ENCODE data around the gene SPDEF.

GRCh38 chr6:34587325-34587724 lies 31.2 kb upstream of the SPDEF start:
- TF ChIP-seq ZNF114 (CRISPR knock-in tag; IDR thresholded peaks at IDR 0.05) (no peak), ETS1 (IDR thresholded peaks at IDR 0.05) (no peak), POLR2AphosphoS5 (IDR thresholded peaks at IDR 0.05; ENCODE audit: low read depth) (no peak), CREB1 (CRISPR knock-in tag; IDR thresholded peaks at IDR 0.05; ENCODE audit: low read depth) (no peak), REST (IDR thresholded peaks at IDR 0.05; ENCODE audit: unreplicated experiment) (no peak), EZH2 (IDR thresholded peaks at IDR 0.05; ENCODE audit: low read depth, unreplicated experiment) (no peak), ZNF331 (CRISPR knock-in tag; IDR thresholded peaks at IDR 0.05; ENCODE audit: low read depth) (no peak), JUNB (IDR thresholded peaks at IDR 0.05; ENCODE audit: unreplicated experiment) (no peak), EZH2phosphoT487 (IDR thresholded peaks at IDR 0.05; ENCODE audit: unreplicated experiment) (no peak), STAT1 (IDR thresholded peaks at IDR 0.05; ENCODE audit: unreplicated experiment) (no peak), ZNF462 (CRISPR knock-in tag; IDR thresholded peaks at IDR 0.05) (no peak), NANOG (IDR thresholded peaks at IDR 0.05; ENCODE audit: borderline replicate concordance) (no peak)
- TF ChIP-seq, protein P1, sequence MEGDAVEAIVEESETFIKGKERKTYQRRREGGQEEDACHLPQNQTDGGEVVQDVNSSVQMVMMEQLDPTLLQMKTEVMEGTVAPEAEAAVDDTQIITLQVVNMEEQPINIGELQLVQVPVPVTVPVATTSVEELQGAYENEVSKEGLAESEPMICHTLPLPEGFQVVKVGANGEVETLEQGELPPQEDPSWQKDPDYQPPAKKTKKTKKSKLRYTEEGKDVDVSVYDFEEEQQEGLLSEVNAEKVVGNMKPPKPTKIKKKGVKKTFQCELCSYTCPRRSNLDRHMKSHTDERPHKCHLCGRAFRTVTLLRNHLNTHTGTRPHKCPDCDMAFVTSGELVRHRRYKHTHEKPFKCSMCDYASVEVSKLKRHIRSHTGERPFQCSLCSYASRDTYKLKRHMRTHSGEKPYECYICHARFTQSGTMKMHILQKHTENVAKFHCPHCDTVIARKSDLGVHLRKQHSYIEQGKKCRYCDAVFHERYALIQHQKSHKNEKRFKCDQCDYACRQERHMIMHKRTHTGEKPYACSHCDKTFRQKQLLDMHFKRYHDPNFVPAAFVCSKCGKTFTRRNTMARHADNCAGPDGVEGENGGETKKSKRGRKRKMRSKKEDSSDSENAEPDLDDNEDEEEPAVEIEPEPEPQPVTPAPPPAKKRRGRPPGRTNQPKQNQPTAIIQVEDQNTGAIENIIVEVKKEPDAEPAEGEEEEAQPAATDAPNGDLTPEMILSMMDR (conservative IDR thresholded peaks at IDR 0.05; ENCODE audit: low read depth in 2 of 2), result no peak
